Measurements from ENCODE around the gene NSUN3.

Gene NSUN3
- total RNA-seq = 21.7 to 24.4 (median 22.7) reads per million in 3 donors

DNA sequence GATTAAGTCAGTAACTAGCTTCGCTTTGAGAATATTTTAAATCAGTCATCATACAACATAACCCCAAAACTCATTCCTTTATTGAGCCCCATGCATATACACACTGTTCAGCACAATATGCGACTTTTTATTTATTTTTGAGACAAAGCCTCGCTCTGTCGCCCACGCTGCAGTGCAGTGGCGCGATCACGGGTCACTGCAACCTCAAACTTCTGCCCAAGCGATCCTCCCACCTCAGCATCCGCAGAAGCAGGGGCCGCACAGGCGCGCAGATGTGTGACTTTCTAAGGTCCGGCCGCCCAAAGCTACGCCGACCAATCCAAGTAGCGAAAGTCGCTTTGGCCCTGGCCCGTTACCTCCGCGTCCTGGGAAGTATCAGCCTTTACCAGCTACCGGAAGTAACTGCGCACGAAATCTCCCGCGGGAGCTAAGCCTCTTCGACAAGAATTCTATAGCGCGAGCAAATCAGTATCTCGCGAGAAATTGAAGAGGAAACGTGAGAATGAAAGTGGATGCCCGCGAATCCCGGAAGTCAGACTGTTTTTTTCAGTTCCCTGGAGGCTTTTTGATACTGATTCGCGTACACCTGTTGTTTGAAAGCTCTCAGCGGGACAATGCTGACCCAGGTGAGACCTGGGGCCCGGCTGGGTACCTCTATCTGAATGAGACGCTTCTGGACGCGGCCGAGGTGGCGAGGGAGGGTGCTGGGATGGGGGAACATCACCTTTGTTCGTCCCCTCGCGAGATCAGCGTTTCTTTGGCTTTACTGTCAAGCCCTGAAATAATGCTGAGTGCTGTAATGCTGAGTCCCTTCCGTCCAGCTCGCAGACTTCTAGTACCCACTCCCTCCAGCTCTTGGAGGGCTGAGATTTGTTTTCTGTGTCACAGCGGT, at the start of gene NSUN3, which contains the start of gene DHFR2:
Gene NSUN3, plus strand, starts transcription at position 549 of the 892 bp plus-strand sequence. Its CDS starts 66 bp downstream, at position 615.
Gene DHFR2, minus strand, starts transcription at position 404 of the 892 bp plus-strand sequence. CDS start 1,405 bp downstream, outside the sequence.
- DNase-seq = peak; percentile 68 to 82 (median 71)
- peak within 1 kb of the TSS; percentile 89 for H3K4me3 ChIP-seq (ENCODE audit: insufficient read depth, low read depth, low read length, poor library complexity, severe bottlenecking)
- H3K4me1 ChIP-seq (ENCODE audit: control insufficient read depth, insufficient read depth, low read length, poor library complexity, severe bottlenecking) = peaks cover 9% of the 10 kb centered on the region
- H3K36me3 ChIP-seq (ENCODE audit: control insufficient read depth, insufficient read depth, low read length) = no peaks in the 10 kb centered on the region
- no peaks in the 10 kb centered on the region for H3K27me3 ChIP-seq (replicated peaks; ENCODE audit: control insufficient read depth, insufficient read depth, low read length, poor library complexity, severe bottlenecking)
- peak within 1 kb of the TSS; percentile 95 for H3K27ac ChIP-seq (ENCODE audit: insufficient read depth, low read length, poor library complexity, severe bottlenecking)
- H3K9me3 ChIP-seq (ENCODE audit: control insufficient read depth, low read length) = no peaks in the 10 kb centered on the region

DNA sequence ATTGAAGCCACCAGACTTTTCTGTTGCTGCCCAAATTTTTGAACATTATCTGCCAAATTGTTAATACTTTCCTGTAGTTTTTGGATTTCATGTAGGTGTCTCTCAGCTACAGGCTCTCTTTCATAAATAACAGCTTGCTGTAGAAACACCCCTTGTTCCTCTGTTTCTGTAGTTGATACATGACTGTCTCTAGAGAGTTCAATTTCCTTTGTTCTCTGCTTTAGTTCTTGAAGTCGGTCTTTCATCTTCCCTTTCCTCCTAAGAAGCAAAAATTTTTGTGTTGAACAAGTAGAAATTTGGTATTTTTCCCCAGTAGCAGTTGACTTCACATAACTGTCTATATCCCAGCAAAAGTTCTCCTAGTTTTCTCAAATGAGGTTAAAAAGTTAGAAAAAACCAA, 47.8 kb upstream of the NSUN3 start:
- H3K27ac ChIP-seq (ENCODE audit: insufficient read depth, low read length, poor library complexity, severe bottlenecking) = no peak overlapping the region
- no peak overlapping the region for H3K4me3 ChIP-seq (ENCODE audit: insufficient read depth, low read depth, low read length, poor library complexity, severe bottlenecking)
- no peak for DNase-seq
- H3K4me1 ChIP-seq (ENCODE audit: control insufficient read depth, insufficient read depth, low read length, poor library complexity, severe bottlenecking) = no peaks in the 10 kb centered on the region
- H3K36me3 ChIP-seq (ENCODE audit: control insufficient read depth, insufficient read depth, low read length) = no peaks in the 10 kb centered on the region
- H3K27me3 ChIP-seq (replicated peaks; ENCODE audit: control insufficient read depth, insufficient read depth, low read length, poor library complexity, severe bottlenecking) = no peaks in the 10 kb centered on the region
- no peaks in the 10 kb centered on the region for H3K9me3 ChIP-seq (ENCODE audit: control insufficient read depth, low read length)

DNA sequence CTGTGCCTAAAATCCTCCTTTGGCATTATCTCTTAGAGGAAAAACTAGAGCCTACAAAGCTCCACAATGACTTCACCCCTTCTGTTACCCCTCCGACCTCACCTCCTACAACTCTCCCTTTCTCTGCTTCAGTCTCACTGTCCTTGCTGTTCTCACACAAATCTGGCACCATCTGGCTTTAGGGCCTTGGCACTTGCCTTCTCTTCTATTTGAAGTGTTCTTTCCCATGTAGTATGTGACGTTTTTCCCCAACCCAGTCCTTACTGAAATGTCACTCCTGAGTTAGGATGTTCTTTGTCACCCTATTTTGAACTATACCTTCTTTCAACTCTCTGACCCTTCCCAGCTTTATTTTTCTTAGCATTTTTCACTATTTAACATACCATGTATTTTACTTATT, 43.2 kb upstream of the NSUN3 start:
- Histone ChIP-seq H3K27ac (ENCODE audit: insufficient read depth, low read length, poor library complexity, severe bottlenecking) (no peak overlapping the region), H3K4me1 (ENCODE audit: control insufficient read depth, insufficient read depth, low read length, poor library complexity, severe bottlenecking) (no peaks in the 10 kb centered on the region), H3K27me3 (replicated peaks; ENCODE audit: control insufficient read depth, insufficient read depth, low read length, poor library complexity, severe bottlenecking) (no peaks in the 10 kb centered on the region), H3K9me3 (ENCODE audit: control insufficient read depth, low read length) (no peaks in the 10 kb centered on the region), H3K36me3 (ENCODE audit: control insufficient read depth, insufficient read depth, low read length) (no peaks in the 10 kb centered on the region), H3K4me3 (ENCODE audit: insufficient read depth, low read depth, low read length, poor library complexity, severe bottlenecking) (no peak overlapping the region)
- no peak for DNase-seq

DNA sequence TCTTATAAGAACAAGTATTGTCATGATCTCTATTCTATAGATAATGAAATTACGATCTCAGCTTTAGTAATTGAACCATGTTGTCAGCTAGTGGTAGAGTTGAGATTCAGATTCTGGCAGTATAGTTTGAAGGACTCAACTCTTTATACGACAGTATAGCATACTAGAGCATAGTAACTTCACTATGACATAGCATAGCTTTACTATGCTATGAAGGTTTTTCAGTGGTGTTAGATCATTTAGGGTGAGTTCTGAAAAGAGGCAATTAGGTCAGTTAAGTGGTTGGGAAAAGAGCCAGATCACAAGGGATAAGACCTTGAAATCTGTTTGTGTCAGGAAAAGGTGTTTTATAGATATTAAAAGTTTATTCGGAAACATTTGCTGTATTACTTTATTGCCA, 42.6 kb upstream of the NSUN3 start:
- Histone ChIP-seq H3K4me1 (ENCODE audit: control insufficient read depth, insufficient read depth, low read length, poor library complexity, severe bottlenecking) (no peaks in the 10 kb centered on the region), H3K9me3 (ENCODE audit: control insufficient read depth, low read length) (no peaks in the 10 kb centered on the region), H3K27me3 (replicated peaks; ENCODE audit: control insufficient read depth, insufficient read depth, low read length, poor library complexity, severe bottlenecking) (no peaks in the 10 kb centered on the region), H3K27ac (ENCODE audit: insufficient read depth, low read length, poor library complexity, severe bottlenecking) (no peak overlapping the region), H3K4me3 (ENCODE audit: insufficient read depth, low read depth, low read length, poor library complexity, severe bottlenecking) (no peak overlapping the region), H3K36me3 (ENCODE audit: control insufficient read depth, insufficient read depth, low read length) (no peaks in the 10 kb centered on the region)
- DNase-seq = no peak

DNA sequence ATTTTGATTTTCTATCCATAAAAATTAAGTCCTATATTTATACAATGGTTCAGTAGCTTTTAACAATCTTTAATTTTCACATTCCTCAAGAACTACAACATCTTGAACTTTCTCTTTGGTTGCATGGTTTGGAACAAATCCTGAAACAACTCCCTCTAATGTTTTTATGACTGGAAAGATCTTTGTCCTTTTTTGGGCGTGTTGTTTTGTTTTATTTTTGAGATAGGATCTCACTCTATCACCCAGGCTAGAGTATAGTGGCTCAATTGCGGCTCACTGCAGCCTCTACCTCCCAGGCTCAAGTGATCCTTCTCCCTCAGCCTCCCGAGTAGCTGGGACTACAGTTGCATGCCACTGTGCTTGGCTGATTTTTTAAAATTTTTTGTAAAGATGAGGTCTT, 38.5 kb upstream of the NSUN3 start:
- Histone ChIP-seq H3K27me3 (replicated peaks; ENCODE audit: control insufficient read depth, insufficient read depth, low read length, poor library complexity, severe bottlenecking) (no peaks in the 10 kb centered on the region), H3K4me1 (ENCODE audit: control insufficient read depth, insufficient read depth, low read length, poor library complexity, severe bottlenecking) (no peaks in the 10 kb centered on the region), H3K27ac (ENCODE audit: insufficient read depth, low read length, poor library complexity, severe bottlenecking) (no peak overlapping the region), H3K36me3 (ENCODE audit: control insufficient read depth, insufficient read depth, low read length) (no peaks in the 10 kb centered on the region), H3K4me3 (ENCODE audit: insufficient read depth, low read depth, low read length, poor library complexity, severe bottlenecking) (no peak overlapping the region), H3K9me3 (ENCODE audit: control insufficient read depth, low read length) (no peaks in the 10 kb centered on the region)
- no peak for DNase-seq

DNA sequence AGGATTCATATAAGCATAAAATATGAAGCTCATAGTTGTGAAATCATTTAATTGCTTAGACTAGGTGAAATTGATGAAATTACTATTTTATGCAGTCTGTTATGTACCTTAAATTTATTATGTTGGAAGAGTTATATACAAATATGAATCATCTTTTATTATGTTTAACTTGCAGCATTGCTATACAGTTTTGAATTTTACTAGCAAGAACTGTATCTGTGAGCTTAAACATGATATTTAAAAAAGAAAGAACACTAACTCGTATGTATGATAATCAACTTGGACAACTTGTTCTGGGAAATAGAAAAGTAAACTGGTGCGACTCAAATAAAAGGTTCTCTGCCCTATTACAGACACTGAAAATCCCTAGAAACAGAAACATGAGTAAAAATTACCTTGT, 36.2 kb upstream of the NSUN3 start:
- no peak for DNase-seq
- Histone ChIP-seq H3K4me1 (ENCODE audit: control insufficient read depth, insufficient read depth, low read length, poor library complexity, severe bottlenecking) (no peaks in the 10 kb centered on the region), H3K9me3 (ENCODE audit: control insufficient read depth, low read length) (no peaks in the 10 kb centered on the region), H3K27me3 (replicated peaks; ENCODE audit: control insufficient read depth, insufficient read depth, low read length, poor library complexity, severe bottlenecking) (no peaks in the 10 kb centered on the region), H3K27ac (ENCODE audit: insufficient read depth, low read length, poor library complexity, severe bottlenecking) (no peak overlapping the region), H3K36me3 (ENCODE audit: control insufficient read depth, insufficient read depth, low read length) (no peaks in the 10 kb centered on the region), H3K4me3 (ENCODE audit: insufficient read depth, low read depth, low read length, poor library complexity, severe bottlenecking) (no peak overlapping the region)

DNA sequence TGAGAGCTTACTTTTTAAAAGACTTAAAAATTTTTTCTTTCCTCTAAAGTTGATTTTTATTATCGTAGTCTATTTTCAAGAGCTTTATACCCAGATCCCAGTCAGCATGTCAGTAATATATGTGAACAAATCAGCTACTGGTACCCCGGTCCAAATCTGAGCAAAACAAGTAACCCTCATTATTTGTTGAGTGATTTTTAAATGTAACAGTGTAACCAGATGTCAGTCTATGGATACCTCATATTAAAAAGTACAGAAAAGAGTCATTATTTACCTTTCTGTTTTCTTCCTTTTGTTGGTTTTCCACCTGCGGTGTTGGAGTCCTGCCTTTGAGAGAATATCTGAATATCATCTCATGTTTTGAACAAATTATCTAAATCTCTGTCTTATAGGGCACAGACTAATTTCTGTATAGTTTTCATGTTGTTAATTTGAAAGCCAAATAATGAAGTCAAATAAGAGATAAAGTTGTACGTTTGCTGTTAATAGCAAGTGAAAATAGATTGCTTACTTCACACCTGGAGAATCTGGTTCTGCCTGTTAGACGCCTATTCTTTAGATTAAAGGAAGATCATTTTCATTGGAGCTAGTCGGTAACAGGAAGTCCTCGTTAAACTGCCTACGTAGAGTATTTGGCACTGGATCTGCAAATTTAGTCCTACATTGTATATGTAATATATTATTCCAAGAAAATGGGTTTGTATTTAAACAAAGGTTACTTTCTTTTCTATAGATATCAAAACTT, 34.6 kb upstream of the NSUN3 start, which contains the start of gene STX19:
Gene STX19, minus strand, starts transcription at position 505 of the 745 bp plus-strand sequence. CDS start 13,328 bp downstream, outside the sequence.
- Histone ChIP-seq H3K9me3 (ENCODE audit: control insufficient read depth, low read length) (no peaks in the 10 kb centered on the region), H3K4me1 (ENCODE audit: control insufficient read depth, insufficient read depth, low read length, poor library complexity, severe bottlenecking) (no peaks in the 10 kb centered on the region), H3K27me3 (replicated peaks; ENCODE audit: control insufficient read depth, insufficient read depth, low read length, poor library complexity, severe bottlenecking) (no peaks in the 10 kb centered on the region), H3K4me3 (ENCODE audit: insufficient read depth, low read depth, low read length, poor library complexity, severe bottlenecking) (no peak within 1 kb of the TSS), H3K36me3 (ENCODE audit: control insufficient read depth, insufficient read depth, low read length) (no peaks in the 10 kb centered on the region), H3K27ac (ENCODE audit: insufficient read depth, low read length, poor library complexity, severe bottlenecking) (no peak within 1 kb of the TSS)
- DNase-seq = no peak

DNA sequence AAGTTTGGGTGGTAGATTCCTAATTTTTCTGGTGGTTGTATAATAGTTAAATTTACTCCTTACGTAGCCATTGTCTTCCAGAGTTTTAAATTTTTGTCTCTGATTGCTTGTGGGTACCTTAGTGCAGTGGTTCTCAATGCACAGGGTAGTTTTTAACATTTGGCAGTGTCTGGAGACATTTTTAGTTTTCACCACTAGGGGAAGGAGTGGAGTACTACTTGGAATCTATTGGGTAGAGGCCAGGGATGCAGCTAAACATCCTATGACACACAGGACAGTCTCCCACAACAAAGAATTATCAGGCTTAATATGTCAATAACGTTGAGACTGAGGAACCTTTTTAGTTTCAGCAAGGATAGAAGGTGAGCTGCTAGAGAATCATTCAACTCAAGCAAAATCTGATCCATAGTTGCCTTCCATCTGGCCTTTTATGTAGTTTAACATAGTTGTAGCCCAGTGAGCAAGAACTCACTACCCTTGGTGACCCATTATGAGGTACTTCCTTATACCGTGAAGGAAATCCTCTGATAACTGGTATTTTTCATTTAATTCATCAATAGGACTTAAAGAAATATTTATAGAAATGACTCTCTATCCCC, 25.9 kb upstream of the NSUN3 start:
- DNase-seq = no peak
- Histone ChIP-seq H3K4me3 (ENCODE audit: insufficient read depth, low read depth, low read length, poor library complexity, severe bottlenecking) (no peak overlapping the region), H3K4me1 (ENCODE audit: control insufficient read depth, insufficient read depth, low read length, poor library complexity, severe bottlenecking) (no peaks in the 10 kb centered on the region), H3K9me3 (ENCODE audit: control insufficient read depth, low read length) (no peaks in the 10 kb centered on the region), H3K27me3 (replicated peaks; ENCODE audit: control insufficient read depth, insufficient read depth, low read length, poor library complexity, severe bottlenecking) (no peaks in the 10 kb centered on the region), H3K27ac (ENCODE audit: insufficient read depth, low read length, poor library complexity, severe bottlenecking) (no peak overlapping the region), H3K36me3 (ENCODE audit: control insufficient read depth, insufficient read depth, low read length) (no peaks in the 10 kb centered on the region)

DNA sequence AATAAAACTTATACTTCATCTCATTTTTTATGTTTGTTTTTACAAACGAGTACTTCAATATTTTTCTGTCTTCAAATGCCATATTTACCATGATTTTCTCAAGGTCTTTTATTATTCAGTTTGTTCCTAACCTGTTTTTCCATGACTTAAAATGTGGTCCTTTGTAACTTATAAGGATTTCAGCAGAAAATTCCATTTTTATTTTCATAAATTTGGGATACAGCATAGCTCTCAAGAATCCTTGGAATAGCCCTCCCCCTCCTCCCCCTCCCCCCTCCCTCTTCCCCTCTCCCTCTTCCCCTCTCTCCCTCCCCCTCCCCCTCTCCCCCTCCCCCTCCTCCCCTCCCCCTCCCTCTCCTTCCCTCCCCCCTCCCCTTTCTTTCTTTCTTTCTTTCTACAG, 19.6 kb upstream of the NSUN3 start:
- DNase-seq = no peak
- no peaks in the 10 kb centered on the region for H3K4me1 ChIP-seq (ENCODE audit: control insufficient read depth, insufficient read depth, low read length, poor library complexity, severe bottlenecking)
- H3K27ac ChIP-seq (ENCODE audit: insufficient read depth, low read length, poor library complexity, severe bottlenecking) = no peak overlapping the region
- no peaks in the 10 kb centered on the region for H3K9me3 ChIP-seq (ENCODE audit: control insufficient read depth, low read length)
- no peak overlapping the region for H3K4me3 ChIP-seq (ENCODE audit: insufficient read depth, low read depth, low read length, poor library complexity, severe bottlenecking)
- peaks cover 5% of the 10 kb centered on the region for H3K36me3 ChIP-seq (ENCODE audit: control insufficient read depth, insufficient read depth, low read length)
- H3K27me3 ChIP-seq (replicated peaks; ENCODE audit: control insufficient read depth, insufficient read depth, low read length, poor library complexity, severe bottlenecking) = no peaks in the 10 kb centered on the region

All from effector memory CD4-positive, alpha-beta T cell (primary cell).